ENCODE data around the gene SPEN.
"Not testable (repeated sequence)": the region's sequence is repeated elsewhere in the genome, so short reads cannot be mapped to it uniquely, and the experiment has no call there.

SPEN gene

GRCh38 chr1:15915991-15916390 lies 68.5 kb downstream of the SPEN start:
- Histone ChIP-seq H3K9ac (ENCODE audit: low read depth, low read length) (no peak overlapping the region), H3K4me1 (ENCODE audit: insufficient read depth, low read length) (no peaks in the 10 kb centered on the region), H3K4me3 (ENCODE audit: low read length) (no peak overlapping the region), H3K9me3 (ENCODE audit: insufficient read depth, low read depth, low read length) (no peaks in the 10 kb centered on the region), H3K27me3 (ENCODE audit: insufficient read depth, low read length) (no peaks in the 10 kb centered on the region), H3K27ac (ENCODE audit: low read length) (no peak overlapping the region), H3K36me3 (ENCODE audit: insufficient read depth, low read depth, low read length) (peaks cover 72% of the 10 kb centered on the region)

GRCh38 chr1:15916417-15916816 lies 68.9 kb downstream of the SPEN start:
- Histone ChIP-seq H3K9ac (ENCODE audit: low read depth, low read length) (no peak overlapping the region), H3K27me3 (ENCODE audit: insufficient read depth, low read length) (no peaks in the 10 kb centered on the region), H3K9me3 (ENCODE audit: insufficient read depth, low read depth, low read length) (no peaks in the 10 kb centered on the region), H3K4me1 (ENCODE audit: insufficient read depth, low read length) (no peaks in the 10 kb centered on the region), H3K27ac (ENCODE audit: low read length) (no peak overlapping the region), H3K36me3 (ENCODE audit: insufficient read depth, low read depth, low read length) (peaks cover 72% of the 10 kb centered on the region), H3K4me3 (ENCODE audit: low read length) (no peak overlapping the region)

DNA sequence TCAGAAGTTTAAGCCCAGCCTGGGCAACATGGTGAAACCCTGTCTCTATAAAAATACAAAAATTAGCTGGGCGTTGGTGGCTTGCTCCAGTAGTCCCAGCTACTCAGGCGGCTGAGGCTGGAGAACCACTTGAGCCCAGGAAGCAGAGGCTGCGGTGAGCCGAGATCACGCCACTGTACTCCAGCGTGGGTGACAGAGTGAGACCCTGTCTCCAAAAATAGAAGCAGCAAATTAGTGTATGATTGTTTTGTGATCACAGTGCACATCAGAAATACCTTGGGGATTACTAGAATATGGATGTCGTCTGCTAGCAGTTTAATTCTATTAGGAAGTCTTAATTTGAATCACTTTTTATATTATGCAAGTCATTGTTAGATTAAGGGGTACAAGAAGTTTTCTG lies 69.4 kb downstream of the SPEN start:
- H3K9ac ChIP-seq (ENCODE audit: low read depth, low read length): no peak overlapping the region

DNA sequence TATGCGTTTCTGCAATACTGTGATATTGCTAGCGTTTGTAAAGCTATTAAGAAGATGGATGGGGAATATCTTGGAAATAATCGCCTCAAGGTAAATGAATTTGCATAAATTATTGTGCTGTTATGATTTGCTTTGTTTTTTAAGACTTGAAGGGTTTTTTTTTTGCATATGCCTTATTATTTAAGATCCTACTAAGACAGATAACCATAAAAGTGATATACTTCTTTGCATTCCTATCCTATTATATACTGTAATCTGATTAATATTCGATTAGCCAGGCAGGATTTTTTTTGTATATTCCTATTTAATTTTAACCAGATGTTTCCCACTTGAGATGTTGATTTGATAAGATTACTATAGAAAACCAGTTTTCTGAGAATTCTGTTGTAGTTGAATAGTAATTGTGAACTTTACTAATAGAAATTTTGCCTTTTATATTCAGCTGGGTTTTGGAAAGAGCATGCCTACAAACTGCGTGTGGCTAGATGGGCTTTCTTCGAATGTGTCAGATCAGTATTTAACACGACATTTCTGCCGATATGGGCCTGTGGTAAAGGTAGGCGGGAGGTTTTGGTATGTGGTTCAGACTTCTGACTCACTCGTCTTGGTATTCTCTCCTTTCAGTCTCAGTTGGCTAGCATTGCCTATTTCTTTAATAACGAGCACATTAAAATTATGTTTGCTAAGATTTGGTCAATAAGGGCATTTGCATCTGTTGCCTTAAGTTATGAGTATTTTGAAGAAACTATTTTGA lies 71.6 kb downstream of the SPEN start:
- Histone ChIP-seq H3K36me3 (ENCODE audit: insufficient read depth, low read depth, low read length) (peaks cover 80% of the 10 kb centered on the region), H3K27ac (ENCODE audit: low read length) (no peak overlapping the region)

More for the DNA sequence above, 69.4 kb downstream of the SPEN start:
- Histone ChIP-seq H3K27me3 (ENCODE audit: insufficient read depth, low read length) (no peaks in the 10 kb centered on the region), H3K27ac (ENCODE audit: low read length) (no peak overlapping the region), H3K4me1 (ENCODE audit: insufficient read depth, low read length) (no peaks in the 10 kb centered on the region), H3K4me3 (ENCODE audit: low read length) (no peak overlapping the region), H3K9me3 (ENCODE audit: insufficient read depth, low read depth, low read length) (no peaks in the 10 kb centered on the region), H3K36me3 (ENCODE audit: insufficient read depth, low read depth, low read length) (peaks cover 73% of the 10 kb centered on the region)

GRCh38 chr1:15923241-15923640 lies 75.7 kb downstream of the SPEN start:
- peaks cover 85% of the 10 kb centered on the region for H3K36me3 ChIP-seq (ENCODE audit: insufficient read depth, low read depth, low read length)
- H3K27ac ChIP-seq (ENCODE audit: low read length): no peak overlapping the region
- no peaks in the 10 kb centered on the region for H3K4me1 ChIP-seq (ENCODE audit: insufficient read depth, low read length)

More for the DNA sequence above, 71.6 kb downstream of the SPEN start:
- H3K9ac ChIP-seq (ENCODE audit: low read depth, low read length): no peak overlapping the region
- H3K4me1 ChIP-seq (ENCODE audit: insufficient read depth, low read length): no peaks in the 10 kb centered on the region
- H3K27me3 ChIP-seq (ENCODE audit: insufficient read depth, low read length): no peaks in the 10 kb centered on the region
- no peak overlapping the region for H3K4me3 ChIP-seq (ENCODE audit: low read length)
- no peaks in the 10 kb centered on the region for H3K9me3 ChIP-seq (ENCODE audit: insufficient read depth, low read depth, low read length)

DNA sequence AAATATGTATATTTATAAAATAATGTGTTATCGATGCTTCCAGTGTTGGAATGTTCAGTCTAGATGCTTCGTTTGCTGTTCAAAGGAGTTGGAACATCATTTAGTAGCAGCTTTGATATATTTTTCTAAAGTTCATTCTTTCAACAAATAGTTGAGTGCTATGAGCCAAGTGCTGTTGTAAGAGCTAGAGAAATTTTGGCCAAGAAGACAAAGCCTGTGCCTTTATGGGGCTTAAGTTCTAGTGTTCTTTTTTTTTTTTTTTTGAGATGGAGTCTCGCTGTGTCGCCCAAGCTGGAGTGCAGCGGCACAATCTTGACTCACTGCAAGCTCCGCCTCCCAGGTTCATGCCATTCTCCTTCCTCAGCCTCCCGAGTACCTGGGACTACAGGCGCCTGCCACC lies 78.9 kb downstream of the SPEN start:
- not testable (repeated sequence) for H3K27ac ChIP-seq (ENCODE audit: low read length); H3K27me3 ChIP-seq (ENCODE audit: insufficient read depth, low read length); H3K9me3 ChIP-seq (ENCODE audit: insufficient read depth, low read depth, low read length); H3K4me3 ChIP-seq (ENCODE audit: low read length); H3K4me1 ChIP-seq (ENCODE audit: insufficient read depth, low read length); H3K9ac ChIP-seq (ENCODE audit: low read depth, low read length)
- H3K36me3 ChIP-seq (ENCODE audit: insufficient read depth, low read depth, low read length): peaks cover 89% of the 10 kb centered on the region

More at GRCh38 chr1:15923241-15923640, 75.7 kb downstream of the SPEN start:
- Histone ChIP-seq H3K9ac (ENCODE audit: low read depth, low read length) (no peak overlapping the region), H3K9me3 (ENCODE audit: insufficient read depth, low read depth, low read length) (no peaks in the 10 kb centered on the region), H3K4me3 (ENCODE audit: low read length) (no peak overlapping the region), H3K27me3 (ENCODE audit: insufficient read depth, low read length) (no peaks in the 10 kb centered on the region)

DNA sequence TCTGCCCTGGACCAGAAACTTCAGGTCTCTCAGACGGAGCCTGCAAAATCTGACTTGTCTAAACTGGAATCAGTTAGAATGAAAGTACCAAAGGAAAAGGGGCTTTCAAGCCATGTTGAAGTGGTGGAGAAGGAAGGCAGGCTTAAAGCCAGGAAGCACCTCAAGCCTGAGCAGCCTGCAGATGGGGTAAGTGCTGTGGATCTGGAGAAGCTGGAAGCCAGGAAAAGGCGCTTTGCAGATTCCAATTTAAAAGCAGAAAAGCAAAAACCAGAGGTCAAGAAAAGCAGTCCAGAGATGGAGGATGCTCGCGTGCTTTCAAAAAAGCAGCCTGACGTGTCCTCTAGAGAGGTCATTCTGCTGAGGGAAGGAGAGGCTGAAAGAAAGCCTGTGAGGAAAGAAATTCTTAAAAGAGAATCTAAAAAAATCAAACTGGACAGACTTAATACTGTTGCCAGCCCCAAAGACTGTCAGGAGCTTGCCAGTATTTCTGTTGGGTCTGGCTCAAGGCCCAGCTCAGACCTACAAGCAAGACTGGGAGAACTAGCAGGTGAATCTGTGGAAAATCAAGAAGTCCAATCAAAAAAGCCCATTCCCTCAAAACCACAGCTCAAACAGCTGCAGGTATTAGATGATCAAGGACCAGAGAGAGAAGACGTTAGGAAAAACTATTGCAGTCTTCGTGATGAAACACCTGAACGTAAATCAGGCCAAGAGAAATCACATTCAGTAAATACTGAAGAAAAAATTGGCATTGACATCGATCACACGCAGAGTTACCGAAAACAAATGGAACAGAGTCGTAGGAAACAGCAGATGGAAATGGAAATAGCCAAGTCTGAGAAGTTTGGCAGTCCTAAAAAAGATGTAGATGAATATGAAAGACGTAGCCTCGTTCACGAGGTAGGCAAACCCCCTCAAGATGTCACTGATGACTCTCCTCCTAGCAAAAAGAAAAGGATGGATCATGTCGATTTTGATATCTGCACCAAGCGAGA lies 81.8 kb downstream of the SPEN start:
- no peaks in the 10 kb centered on the region for H3K27me3 ChIP-seq (ENCODE audit: insufficient read depth, low read length)
- H3K9me3 ChIP-seq (ENCODE audit: insufficient read depth, low read depth, low read length): no peaks in the 10 kb centered on the region
- H3K36me3 ChIP-seq (ENCODE audit: insufficient read depth, low read depth, low read length): peaks cover 90% of the 10 kb centered on the region
- H3K4me3 ChIP-seq (ENCODE audit: low read length): no peak overlapping the region
- H3K9ac ChIP-seq (ENCODE audit: low read depth, low read length): no peak overlapping the region
- no peak overlapping the region for H3K27ac ChIP-seq (ENCODE audit: low read length)
- H3K4me1 ChIP-seq (ENCODE audit: insufficient read depth, low read length): no peaks in the 10 kb centered on the region

DNA sequence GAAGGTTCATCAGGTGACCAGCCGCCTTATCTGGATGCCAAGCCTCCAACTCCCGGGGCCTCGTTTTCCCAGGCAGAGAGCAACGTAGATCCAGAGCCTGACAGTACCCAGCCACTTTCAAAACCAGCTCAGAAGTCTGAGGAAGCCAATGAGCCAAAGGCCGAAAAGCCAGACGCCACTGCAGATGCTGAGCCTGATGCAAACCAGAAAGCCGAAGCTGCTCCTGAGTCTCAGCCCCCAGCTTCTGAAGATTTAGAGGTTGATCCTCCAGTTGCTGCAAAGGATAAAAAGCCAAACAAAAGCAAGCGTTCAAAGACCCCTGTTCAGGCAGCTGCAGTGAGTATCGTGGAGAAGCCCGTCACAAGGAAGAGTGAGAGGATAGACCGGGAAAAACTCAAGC lies 83.9 kb downstream of the SPEN start:
- Histone ChIP-seq H3K9ac (ENCODE audit: low read depth, low read length) (no peak overlapping the region), H3K4me1 (ENCODE audit: insufficient read depth, low read length) (no peaks in the 10 kb centered on the region), H3K36me3 (ENCODE audit: insufficient read depth, low read depth, low read length) (peaks cover 94% of the 10 kb centered on the region), H3K4me3 (ENCODE audit: low read length) (no peak overlapping the region), H3K9me3 (ENCODE audit: insufficient read depth, low read depth, low read length) (no peaks in the 10 kb centered on the region), H3K27ac (ENCODE audit: low read length) (no peak overlapping the region), H3K27me3 (ENCODE audit: insufficient read depth, low read length) (no peaks in the 10 kb centered on the region)

- Histone ChIP-seq H3K27ac (ENCODE audit: low read length) (no peak overlapping the region), H3K27me3 (ENCODE audit: insufficient read depth, low read length) (no peaks in the 10 kb centered on the region), H3K9me3 (ENCODE audit: insufficient read depth, low read depth, low read length) (no peaks in the 10 kb centered on the region), H3K4me3 (ENCODE audit: low read length) (no peak overlapping the region), H3K9ac (ENCODE audit: low read depth, low read length) (no peak overlapping the region), H3K36me3 (ENCODE audit: insufficient read depth, low read depth, low read length) (peaks cover 98% of the 10 kb centered on the region), H3K4me1 (ENCODE audit: insufficient read depth, low read length) (no peaks in the 10 kb centered on the region)
Measured at GRCh38 chr1:15931884-15932283, 84.4 kb downstream of the SPEN start.

DNA sequence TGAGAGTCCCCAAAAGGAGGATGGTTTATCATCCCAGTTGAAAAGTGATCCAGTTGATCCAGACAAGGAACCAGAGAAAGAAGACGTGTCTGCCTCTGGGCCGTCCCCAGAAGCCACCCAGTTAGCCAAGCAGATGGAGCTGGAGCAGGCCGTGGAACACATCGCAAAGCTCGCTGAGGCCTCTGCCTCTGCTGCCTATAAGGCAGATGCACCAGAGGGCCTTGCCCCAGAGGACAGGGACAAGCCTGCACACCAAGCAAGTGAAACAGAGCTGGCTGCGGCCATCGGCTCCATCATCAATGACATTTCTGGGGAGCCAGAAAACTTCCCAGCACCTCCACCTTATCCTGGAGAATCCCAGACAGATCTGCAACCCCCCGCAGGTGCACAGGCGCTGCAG lies 85.1 kb downstream of the SPEN start:
- H3K9ac ChIP-seq (ENCODE audit: low read depth, low read length): no peak overlapping the region
- no peaks in the 10 kb centered on the region for H3K27me3 ChIP-seq (ENCODE audit: insufficient read depth, low read length)
- no peak overlapping the region for H3K27ac ChIP-seq (ENCODE audit: low read length)
- H3K4me3 ChIP-seq (ENCODE audit: low read length): no peak overlapping the region
- H3K9me3 ChIP-seq (ENCODE audit: insufficient read depth, low read depth, low read length): no peaks in the 10 kb centered on the region
- no peaks in the 10 kb centered on the region for H3K4me1 ChIP-seq (ENCODE audit: insufficient read depth, low read length)
- H3K36me3 ChIP-seq (ENCODE audit: insufficient read depth, low read depth, low read length): peaks cover 98% of the 10 kb centered on the region

GRCh38 chr1:15933684-15934083 lies 86.2 kb downstream of the SPEN start:
- no peaks in the 10 kb centered on the region for H3K9me3 ChIP-seq (ENCODE audit: insufficient read depth, low read depth, low read length)

More at GRCh38 chr1:15933684-15934083, 86.2 kb downstream of the SPEN start:
- Histone ChIP-seq H3K9ac (ENCODE audit: low read depth, low read length) (no peak overlapping the region), H3K36me3 (ENCODE audit: insufficient read depth, low read depth, low read length) (peaks cover 97% of the 10 kb centered on the region), H3K4me3 (ENCODE audit: low read length) (no peak overlapping the region), H3K27me3 (ENCODE audit: insufficient read depth, low read length) (no peaks in the 10 kb centered on the region), H3K27ac (ENCODE audit: low read length) (no peak overlapping the region), H3K4me1 (ENCODE audit: insufficient read depth, low read length) (no peaks in the 10 kb centered on the region)
